ENCODE data around the gene CHN1.

CHN1 gene

DNA sequence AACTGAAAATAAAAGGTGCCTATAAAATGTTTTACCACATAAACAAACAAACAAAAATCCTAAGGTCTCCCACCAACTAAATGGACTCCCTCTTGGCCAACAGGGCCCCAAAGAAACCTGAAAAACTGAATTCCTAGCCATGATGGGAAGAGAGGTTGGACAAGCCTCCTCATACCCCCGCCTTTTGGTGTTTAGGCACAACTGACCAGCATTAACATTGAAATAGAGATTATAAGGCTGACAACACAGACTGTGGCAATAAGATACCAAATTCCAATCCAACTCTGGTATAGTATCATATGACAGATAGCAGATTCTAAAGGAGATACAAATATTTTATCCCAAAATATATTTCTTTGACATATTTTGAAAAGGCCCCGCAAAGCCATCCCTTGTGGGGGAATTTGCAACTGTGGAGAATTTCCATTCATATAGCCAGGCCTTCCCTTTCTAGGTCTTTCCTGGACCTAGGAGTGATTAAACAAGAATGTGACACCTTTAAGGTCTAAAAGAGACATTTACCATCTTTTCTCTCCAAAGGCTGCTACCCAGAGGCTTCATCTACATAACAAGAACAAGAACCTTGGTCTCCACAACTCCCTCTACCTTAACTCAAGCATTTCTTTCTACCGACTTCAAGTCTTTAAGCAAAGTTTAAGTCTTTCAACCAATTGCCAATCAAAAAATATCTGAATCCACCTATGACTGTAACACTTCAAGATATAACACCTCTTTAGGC lies 80.0 kb downstream of the CHN1 start:
- DNase-seq (ENCODE audit: low read depth in 4 of 4, low spot score in 1 of 4) = no peak

DNA sequence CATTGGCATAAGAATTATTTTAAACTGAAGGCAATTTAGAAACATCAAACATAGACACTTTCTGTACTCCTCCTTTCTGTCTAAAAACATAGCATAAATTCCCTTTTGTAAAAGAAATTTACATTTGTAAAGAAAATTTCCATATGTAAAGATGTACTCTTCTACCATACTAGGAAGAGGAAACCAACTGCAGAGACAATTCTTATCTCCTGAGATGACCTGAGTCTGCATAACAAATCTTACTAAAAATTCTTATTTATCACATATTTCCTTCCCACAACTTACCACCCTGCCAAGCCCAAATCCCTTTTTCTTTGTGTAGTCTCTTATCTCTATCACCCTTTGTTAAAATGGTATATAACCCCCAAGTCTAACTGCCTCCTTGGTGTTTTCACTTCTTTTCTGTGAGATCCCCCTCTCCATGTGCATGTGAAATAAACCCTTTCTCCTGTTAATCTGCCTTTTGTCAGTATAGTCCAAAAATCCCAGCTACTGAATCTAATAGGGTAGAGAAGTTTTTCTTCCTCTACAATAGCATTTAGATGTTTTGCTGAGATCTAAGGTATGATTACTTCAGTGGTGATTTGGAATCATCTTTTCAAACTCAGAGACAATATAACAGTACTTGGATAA lies 81.0 kb downstream of the CHN1 start:
- no peak for DNase-seq (ENCODE audit: low read depth in 4 of 4, low spot score in 1 of 4)

DNA sequence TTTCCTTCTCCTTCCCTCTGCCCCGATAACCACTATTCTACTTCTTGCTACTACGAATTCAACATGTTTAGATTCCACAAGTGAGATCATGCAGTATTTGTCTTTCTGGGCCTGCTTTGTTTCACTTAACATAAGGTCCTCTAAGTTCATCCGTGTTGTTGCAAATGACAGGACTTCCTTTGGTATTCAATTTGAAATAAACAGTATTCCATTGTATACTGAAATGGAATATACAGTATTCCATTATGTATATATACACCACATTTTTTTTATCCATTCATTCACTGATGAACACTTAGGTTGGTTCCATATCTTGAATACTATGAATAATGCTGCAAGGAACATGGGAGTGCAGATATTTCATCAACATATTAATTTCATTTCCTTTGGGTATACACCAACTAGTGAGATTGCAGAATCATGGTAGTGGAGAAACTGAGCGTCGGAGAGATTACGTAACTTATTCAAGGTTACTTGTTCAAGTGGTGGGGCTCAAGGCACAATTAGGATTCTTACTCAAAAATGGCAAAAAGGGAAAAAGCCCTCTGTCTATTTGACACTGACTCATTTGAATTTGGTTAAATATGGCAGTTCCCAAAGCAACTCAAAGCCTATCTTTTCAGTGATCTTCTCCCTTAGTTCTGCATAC lies 85.1 kb downstream of the CHN1 start:
- no peak for DNase-seq (ENCODE audit: low read depth in 4 of 4, low spot score in 1 of 4)

DNA sequence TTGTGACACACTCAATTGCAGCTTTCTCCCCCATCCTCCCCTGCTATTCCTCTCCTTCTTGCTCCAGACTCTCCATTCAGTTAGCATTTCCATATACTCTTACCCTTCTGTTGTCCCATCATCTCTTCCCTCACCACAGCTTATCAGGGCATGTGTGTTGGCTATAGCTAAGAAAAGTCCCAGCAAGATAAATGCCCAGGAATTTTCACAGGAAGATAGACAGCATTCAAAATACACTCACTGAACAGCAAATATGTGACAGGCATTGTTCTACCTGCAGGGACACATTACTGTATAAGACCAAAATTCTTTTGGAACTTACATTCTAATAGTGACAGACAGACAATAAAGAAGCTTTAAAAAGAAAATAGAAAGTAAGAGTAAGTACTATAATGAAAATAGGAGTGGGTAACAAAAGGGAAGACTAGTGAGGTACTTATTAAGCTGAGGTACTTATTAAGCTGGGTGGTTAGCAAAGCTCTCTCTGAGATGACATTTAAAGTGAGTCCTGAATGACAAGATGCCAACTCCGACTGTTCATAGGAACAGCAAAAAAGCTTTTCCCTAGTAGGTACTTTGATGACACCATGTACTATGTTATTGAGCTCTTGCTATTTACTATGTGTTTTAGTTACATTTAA lies 86.2 kb downstream of the CHN1 start:
- no peak for DNase-seq (ENCODE audit: low read depth in 4 of 4, low spot score in 1 of 4)

DNA sequence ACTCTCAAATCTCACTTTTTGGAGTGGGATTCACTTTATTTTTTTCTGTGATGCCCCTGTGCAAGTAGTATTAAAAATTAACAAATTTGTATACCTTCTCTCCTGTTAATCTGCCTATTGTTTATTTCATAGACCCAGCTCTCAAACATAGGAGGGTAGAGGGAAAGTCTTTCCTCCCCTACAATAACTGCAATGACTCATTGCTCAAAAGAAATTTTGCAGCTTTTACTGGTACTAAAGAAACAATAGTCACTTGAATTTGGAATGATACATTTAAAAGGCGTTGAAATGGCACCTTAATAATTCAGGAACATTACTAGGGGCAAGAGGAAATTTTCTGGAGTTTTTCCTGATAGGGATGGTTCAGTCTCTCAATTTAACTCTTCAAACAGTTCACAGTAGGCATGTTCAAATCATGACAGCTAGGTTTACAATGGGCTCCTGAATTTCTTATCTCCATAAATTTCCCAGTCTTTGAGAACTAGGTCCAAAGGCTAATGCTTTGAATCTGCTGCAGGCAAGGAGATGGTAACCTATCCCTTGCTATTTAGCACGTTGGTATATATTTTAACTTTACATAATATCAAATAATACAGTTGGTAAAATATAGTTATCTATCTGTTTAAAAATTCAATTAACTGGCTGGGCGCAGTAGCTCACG lies 88.8 kb downstream of the CHN1 start:
- DNase-seq (ENCODE audit: low read depth in 4 of 4, low spot score in 1 of 4) = no peak

DNA sequence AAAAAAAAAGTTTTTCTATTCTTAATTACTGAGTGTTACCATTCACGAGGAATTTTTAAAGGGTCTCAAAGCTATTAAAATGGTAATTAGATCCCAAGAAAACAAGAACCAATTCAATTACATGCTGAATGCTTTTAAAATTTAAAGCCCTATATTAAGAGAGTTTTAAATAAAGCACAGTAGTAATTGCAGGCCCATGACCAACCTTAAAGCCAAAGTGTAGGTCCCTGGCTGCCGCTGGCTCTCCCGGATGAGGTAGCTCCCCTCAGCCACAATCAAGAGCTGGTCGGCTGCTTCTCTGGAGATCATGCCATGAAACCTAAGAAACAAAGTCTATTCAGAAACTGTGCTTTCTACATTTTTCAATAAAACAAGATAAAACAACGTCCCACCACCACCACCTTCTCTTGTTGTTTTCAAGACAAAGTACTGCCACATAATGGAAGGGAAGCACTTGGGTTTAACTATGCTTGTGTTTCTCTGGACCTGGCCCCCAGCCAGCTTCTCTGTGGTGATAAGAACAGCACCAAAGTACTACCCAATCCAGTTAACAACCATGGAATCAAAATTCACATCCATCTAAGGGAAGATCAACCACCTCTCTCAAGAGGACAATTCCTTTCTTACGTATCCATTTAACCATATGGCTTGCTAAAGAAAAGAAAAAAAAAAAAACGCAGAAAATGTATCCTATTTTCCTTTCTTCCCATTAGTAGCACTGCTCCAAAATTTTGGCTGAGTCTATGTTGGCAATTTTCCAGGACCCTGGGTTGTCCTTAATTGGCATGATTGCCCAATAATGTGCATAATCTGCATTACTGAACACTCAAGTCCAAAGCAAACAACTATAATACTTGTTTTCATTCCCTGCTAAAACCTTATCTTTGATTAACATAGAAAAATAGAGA lies 90.1 kb downstream of the CHN1 start:
- DNase-seq (ENCODE audit: low read depth in 4 of 4, low spot score in 1 of 4) = no peak

DNA sequence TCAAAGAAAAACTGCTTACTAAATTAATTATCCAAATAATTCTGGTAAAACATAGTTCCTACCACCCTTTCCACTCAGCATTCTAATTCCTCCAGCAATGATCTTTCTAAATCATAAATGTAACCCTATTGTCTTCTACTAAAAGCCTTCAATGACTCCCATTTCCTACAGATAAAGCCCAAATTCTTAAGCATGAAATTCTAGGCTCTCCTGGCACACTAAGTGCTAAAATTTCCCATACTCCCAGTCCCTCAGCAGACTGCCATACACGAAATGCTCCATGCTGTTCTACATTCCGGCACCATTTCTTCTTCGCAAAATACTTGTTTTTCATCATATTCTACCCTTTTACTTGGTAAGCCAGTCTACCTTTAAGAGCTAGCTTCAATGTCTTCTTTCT lies 96.9 kb downstream of the CHN1 start:
- no peak for DNase-seq (ENCODE audit: low read depth in 4 of 4, low spot score in 1 of 4)

DNA sequence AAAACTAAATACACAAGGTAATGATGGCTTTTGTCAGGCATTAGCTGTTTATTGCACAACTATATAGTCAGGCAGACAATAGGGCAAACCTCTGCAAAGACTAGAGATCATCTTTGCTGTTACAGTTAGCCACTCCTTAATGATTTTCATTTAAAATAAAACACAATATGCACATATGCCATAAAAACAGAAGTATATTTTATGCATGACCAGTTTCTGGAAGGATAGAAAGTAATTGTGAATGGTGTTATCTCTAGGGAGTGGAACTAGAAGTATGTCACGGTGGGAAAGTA lies 102.0 kb downstream of the CHN1 start:
- no peak for DNase-seq (ENCODE audit: low read depth in 4 of 4, low spot score in 1 of 4)

DNA sequence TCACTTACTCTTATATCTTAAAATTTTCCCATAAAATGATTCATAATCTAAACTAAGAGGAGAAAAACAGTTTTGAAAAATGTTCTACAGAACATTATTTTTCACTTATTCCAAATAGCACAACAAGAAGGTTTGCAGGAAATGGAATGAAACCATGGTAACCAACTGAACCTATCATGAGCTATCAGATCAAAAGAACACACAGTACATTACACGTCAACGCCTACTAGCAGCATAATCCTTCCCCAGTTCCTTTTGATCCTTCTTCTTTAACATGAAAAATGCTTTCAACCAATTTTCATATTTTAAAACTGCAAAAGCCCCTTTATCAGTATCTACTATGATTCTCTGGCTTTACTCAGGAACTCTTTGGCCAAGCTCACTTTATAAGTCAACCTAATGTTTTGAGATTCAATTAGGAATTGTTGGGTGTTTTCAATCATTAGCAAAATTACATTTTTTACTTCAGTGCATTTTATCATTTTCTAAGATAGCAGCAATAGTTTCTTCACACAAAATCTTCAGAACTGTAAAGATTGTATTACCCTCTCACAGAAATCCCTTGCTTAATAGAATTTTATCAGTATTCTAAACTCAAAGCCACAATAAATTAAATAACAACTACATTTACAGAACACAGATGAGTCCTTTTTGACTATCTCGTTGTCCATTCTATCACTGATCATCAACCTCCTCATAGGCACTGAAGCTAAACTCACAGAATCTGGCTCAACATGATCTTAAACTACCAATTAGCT lies 102.5 kb downstream of the CHN1 start:
- no peak for DNase-seq (ENCODE audit: low read depth in 4 of 4, low spot score in 1 of 4)

DNA sequence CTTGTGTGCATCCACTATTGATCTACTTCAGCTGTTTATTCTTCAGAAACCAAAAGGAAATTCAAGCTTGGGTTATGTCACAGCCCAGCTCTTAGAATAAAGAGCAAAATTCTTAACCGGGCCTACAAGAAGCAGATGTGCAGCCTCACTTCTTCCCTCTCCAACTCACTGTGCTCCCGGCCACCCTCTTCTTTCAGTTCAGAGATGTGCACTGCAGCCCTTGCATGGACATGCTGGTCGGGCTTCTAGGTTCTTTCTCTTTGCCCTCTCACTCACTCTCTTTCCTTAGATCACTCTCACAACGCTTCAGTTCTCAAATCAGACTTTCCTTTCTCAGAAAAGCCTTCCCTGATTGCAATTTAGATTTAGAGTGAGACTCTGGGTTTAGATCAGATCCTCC lies 104.1 kb downstream of the CHN1 start:
- DNase-seq (ENCODE audit: low read depth in 4 of 4, low spot score in 1 of 4) = no peak

DNA sequence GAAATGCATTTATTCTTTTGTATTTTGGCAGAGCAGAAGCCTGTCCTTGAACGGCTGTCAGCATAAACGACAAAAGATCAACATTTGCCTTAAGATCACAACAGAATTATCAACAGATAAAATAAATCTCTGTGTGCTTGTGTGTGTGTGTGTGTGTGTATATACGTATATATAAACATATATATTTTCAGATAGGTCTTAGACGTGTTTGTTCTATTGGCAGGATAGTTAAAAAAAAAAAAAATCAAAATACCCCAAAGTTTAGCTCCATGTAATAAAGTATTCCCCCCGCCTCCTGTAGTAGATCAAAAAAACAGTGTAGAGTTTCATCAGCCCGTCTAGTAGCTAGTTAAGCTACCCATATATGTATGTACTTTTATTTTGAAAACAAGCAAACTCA lies 107.9 kb downstream of the CHN1 start:
- DNase-seq (ENCODE audit: low read depth in 4 of 4, low spot score in 1 of 4) = no peak

DNA sequence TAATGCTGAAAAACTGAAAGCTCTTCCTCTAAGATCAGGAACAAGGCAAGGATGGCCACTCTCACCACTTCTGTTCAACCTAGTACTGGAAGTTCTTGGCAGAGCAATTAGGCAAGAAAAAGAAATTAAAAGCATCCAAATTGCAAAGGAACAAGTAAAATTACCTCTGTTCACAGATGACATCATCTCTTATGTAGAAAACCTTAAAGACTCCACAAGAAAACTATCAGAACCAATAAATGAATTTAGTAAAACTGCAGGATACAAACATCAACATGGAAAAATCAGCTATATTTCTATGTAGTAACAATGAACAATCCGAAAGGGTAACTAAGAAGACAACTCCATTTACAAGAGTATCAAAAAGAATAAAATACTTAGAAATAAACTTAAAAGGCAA lies 112.2 kb downstream of the CHN1 start:
- no peak for DNase-seq (ENCODE audit: low read depth in 4 of 4, low spot score in 1 of 4)

DNA sequence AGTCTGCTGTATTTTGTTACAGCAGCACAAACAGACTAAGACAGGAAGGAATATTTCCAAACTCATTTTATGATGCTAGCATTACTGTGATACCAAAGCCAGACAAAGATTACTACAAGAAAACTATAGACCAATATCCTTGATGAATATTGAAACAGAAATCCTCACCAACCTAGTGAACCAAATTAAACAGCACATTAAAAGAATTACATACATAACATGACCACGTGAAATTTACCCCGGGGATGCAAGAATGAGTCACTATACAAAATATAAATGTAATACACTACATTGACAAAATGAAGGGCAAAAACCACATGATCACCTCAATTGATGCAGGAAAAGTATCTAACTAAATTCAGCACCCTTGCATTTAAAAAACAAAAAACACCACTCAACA lies 112.6 kb downstream of the CHN1 start:
- DNase-seq (ENCODE audit: low read depth in 4 of 4, low spot score in 1 of 4) = no peak

DNA sequence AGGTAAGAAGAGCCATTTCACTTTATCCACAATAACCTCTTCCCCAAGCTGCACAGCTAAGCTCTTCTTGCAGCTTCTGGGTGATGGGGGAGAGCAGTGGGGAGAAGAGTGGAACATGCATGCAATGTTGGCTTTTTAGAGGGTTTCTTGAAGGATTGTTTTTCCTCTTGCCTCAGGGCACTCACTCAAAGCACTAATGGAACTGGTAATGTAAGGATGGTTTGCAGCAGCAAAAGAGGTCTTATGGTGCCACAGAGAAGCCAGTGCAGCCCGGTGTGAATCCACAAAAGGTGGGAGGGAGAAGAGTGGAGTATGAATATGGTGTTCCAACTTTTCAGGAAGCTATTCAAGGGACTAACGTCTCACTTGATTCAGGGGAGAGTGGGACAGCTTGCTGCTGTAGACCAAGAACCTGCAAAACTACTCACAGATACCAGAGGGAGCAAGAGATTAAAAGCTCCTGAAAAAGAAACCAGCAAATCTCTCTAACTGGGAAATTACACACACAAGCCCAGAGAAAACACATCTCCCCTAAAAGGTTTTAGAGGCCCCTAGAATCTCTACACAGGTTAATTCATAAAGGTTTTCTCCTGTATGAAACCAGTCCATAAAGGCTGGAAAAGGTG lies 116.4 kb downstream of the CHN1 start:
- no peak for DNase-seq (ENCODE audit: low read depth in 4 of 4, low spot score in 1 of 4)

DNA sequence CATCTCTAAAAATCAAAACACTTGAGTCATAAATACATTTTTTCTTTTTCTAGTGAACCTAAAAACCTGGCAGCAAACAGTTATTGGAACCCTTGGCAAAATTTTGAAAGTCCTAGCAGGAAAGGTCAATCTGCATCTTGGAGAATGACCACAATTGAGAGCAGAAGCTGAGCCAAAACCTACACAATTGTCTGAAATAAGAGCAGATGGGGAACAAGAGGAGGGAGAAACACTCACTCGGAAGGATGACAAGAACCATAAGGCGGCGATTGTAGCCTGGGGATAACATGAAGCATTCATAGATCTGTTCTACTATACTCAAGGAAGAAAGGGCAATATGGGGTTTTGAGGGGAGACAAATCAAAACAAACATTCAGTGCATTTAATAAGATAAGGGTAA lies 117.0 kb downstream of the CHN1 start:
- no peak for DNase-seq (ENCODE audit: low read depth in 4 of 4, low spot score in 1 of 4)

DNA sequence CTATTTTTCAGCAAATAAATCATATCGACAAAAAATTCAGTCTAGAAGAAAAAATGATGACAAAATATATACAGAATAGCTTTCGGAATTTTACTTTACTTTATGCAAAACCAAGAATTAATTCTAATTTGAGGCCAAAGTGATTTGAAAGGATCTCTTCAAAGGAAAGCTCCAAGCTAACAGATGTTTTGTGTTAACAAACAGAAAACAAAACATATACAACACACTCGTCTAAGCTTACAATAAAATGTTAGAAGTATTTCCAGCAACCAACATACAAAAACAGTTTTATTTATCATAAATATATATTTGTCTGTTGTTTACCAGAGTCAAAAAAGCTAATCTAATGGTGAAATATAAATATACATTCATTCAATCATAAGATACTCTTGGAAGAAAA lies 122.8 kb downstream of the CHN1 start:
- DNase-seq (ENCODE audit: low read depth in 4 of 4, low spot score in 1 of 4) = no peak

DNA sequence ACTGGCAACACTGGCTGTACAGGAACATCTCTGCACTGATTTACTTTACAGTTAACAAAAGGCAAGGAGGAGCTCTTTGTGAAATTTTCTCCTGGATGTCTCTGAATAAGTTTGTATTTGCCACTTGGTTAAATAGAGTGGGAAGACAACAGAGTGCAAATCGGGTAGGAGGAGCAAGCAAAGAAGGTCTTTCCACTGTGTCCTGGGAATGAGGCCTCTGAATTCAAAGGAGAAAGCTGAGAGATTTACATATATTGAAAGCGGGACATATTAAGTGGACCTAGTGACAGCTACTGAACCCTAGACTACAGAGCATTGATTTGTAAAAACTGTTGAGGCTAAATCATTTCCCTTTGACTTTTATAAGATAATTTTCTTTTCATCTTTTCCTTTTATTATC lies 123.5 kb downstream of the CHN1 start:
- DNase-seq (ENCODE audit: low read depth in 4 of 4, low spot score in 1 of 4) = no peak

DNA sequence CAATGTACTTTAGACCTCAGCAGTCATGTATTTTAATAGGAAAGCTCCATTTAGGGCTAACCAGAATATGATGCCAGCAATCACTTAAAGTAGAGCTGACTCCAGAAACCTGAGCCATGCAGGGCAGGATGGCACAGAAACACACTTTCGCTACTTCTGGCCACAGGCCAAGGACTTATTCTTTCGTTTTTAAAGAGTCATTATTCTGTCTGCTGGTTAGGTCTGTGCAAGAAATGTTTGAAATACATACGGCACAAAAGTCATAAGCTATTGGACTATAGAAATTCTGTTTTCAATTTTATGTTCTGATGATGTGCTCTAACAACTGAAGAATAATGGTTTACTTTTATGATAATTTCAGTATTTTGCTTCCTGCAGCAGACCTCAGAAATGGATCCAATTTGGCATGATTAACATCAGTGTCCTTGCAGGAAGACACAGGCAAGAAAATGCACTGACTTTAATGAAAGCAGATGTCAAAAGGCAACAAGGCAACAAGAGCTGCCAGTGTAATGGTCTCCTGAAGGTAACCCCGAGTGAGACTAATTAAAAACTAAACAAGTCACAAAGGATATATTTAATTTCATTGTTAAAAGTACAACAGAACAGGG lies 126.5 kb downstream of the CHN1 start:
- DNase-seq (ENCODE audit: low read depth in 4 of 4, low spot score in 1 of 4) = no peak

DNA sequence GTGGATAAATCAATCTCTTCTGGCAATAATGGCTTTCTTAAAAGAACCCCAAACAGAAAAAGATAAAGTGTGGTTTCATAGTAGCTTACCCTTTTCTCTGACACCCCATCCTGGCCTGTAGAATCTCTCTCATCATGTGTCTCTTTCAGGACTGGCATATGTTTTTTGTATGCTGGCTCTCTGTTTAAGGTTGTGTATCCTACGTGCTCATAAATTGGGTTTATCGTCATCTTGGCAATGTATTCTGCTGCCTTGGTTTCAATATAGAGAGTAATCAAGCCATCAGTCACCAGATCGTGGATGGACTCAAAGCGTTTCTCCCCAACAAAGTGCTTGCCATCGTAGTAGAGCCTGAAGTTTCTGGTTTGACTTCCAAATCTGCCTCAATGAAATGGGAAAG lies 127.4 kb downstream of the CHN1 start:
- DNase-seq (ENCODE audit: low read depth in 4 of 4, low spot score in 1 of 4) = no peak

Data from stimulated activated CD4-positive, alpha-beta T cell treated with anti-CD3 and anti-CD28 coated beads, Interleukin-1b, Interleukin-23, amount 100 ng/mL, for 24 hours (primary cell).